Activated CD8-positive, alpha-beta memory T cell treated with anti-CD3 and anti-CD28 coated beads, Interleukin-2, amount 50 U/mL, for 24 hours (primary cell): ENCODE results near the gene MMP28.

Source experiments
- DNase-seq: peaks from one replicate; pipeline ENCODE4 v3.0.0-alpha.2; 2020; ENCODE audit errors: extremely low read depth

Gene MMP28

GRCh38 chr17:35743626-35744328, 51.7 kb downstream of the MMP28 start:
- no peak for DNase-seq

- no peak for DNase-seq
Measured at GRCh38 chr17:35742896-35743477, 52.5 kb downstream of the MMP28 start.

- no peak for DNase-seq
Measured at GRCh38 chr17:35742496-35742895, 52.9 kb downstream of the MMP28 start.

GRCh38 chr17:35740997-35741931, 54.2 kb downstream of the MMP28 start:
- no peak for DNase-seq

GRCh38 chr17:35740216-35740615, 55.2 kb downstream of the MMP28 start:
- DNase-seq, result no peak

GRCh38 chr17:35738519-35739133, 56.8 kb downstream of the MMP28 start:
- no peak for DNase-seq

GRCh38 chr17:35736236-35736635, 59.2 kb downstream of the MMP28 start:
- no peak for DNase-seq

GRCh38 chr17:35735036-35735805, 60.2 kb downstream of the MMP28 start:
- no peak for DNase-seq

- DNase-seq, result no peak
Measured at GRCh38 chr17:35734396-35734795, 61.0 kb downstream of the MMP28 start.

- no peak for DNase-seq
Measured at GRCh38 chr17:35733366-35733765, 62.1 kb downstream of the MMP28 start.

GRCh38 chr17:35732806-35733136, 62.7 kb downstream of the MMP28 start:
- no peak for DNase-seq

GRCh38 chr17:35731917-35732805, 63.3 kb downstream of the MMP28 start:
- no peak for DNase-seq

GRCh38 chr17:35731239-35731916, 64.1 kb downstream of the MMP28 start, which contains the start of gene RASL10B:
Gene RASL10B, plus strand, starts transcription at chr17:35731639. Its CDS starts 3,546 bp downstream, at chr17:35735185.
- DNase-seq, result no peak

- DNase-seq, result no peak
Measured at GRCh38 chr17:35730400-35731005, 64.9 kb downstream of the MMP28 start.

GRCh38 chr17:35729405-35729833, 66.0 kb downstream of the MMP28 start:
- DNase-seq, result no peak

- DNase-seq, result no peak
Measured at GRCh38 chr17:35728551-35728950, 66.9 kb downstream of the MMP28 start.

GRCh38 chr17:35727635-35728034, 67.8 kb downstream of the MMP28 start:
- no peak for DNase-seq

GRCh38 chr17:35726953-35727460, 68.4 kb downstream of the MMP28 start:
- no peak for DNase-seq
